HG03097 (cell line): ENCODE results near the gene C1QTNF7.

Experiments used
- ATAC-seq: cut with Tn5 transposase; IDR thresholded peaks from one replicate; pipeline ENCODE4 v1.9.1; 2021; ENCODE audit not compliant: unreplicated experiment, low FRiP score

C1QTNF7 gene

GRCh38 chr4:15451866-15452765, 24.3 kb downstream of the C1QTNF7 start:
- ATAC-seq: no peak

GRCh38 chr4:15455290-15455689, 27.5 kb downstream of the C1QTNF7 start:
- no peak for ATAC-seq

- ATAC-seq: peak; percentile 93
Observed at GRCh38 chr4:15457406-15458201, 29.8 kb downstream of the C1QTNF7 start.

- ATAC-seq: no peak
Observed at GRCh38 chr4:15458616-15459015, 30.8 kb downstream of the C1QTNF7 start.

GRCh38 chr4:15459706-15460105, 31.9 kb downstream of the C1QTNF7 start:
- no peak for ATAC-seq

GRCh38 chr4:15466596-15466995, 38.8 kb downstream of the C1QTNF7 start:
- ATAC-seq: no peak

- ATAC-seq: no peak
Observed at GRCh38 chr4:15469402-15470127, 41.7 kb downstream of the C1QTNF7 start, which contains the start of gene CC2D2A. TSS of gene CC2D2A (plus strand) at chr4:15469882. CDS start at chr4:15475933, 6,051 bp downstream.

GRCh38 chr4:15470128-15470475, 42.3 kb downstream of the C1QTNF7 start:
- no peak for ATAC-seq

- no peak for ATAC-seq
Observed at GRCh38 chr4:15476396-15476795, 48.6 kb downstream of the C1QTNF7 start.

GRCh38 chr4:15478724-15479088, 50.9 kb downstream of the C1QTNF7 start:
- ATAC-seq: no peak

GRCh38 chr4:15479089-15479912, 51.5 kb downstream of the C1QTNF7 start:
- ATAC-seq: no peak

GRCh38 chr4:15479913-15480185, 52.0 kb downstream of the C1QTNF7 start:
- ATAC-seq: no peak

GRCh38 chr4:15481961-15482745, 54.3 kb downstream of the C1QTNF7 start:
- ATAC-seq: no peak

GRCh38 chr4:15482842-15483241, 55.0 kb downstream of the C1QTNF7 start:
- ATAC-seq: no peak

- ATAC-seq: no peak
Observed at GRCh38 chr4:15488136-15488535, 60.3 kb downstream of the C1QTNF7 start.

GRCh38 chr4:15488658-15489470, 61.0 kb downstream of the C1QTNF7 start:
- ATAC-seq: no peak

- ATAC-seq: no peak
Observed at GRCh38 chr4:15489551-15489950, 61.7 kb downstream of the C1QTNF7 start.

GRCh38 chr4:15493411-15493810, 65.6 kb downstream of the C1QTNF7 start:
- ATAC-seq: no peak

GRCh38 chr4:15495621-15496020, 67.8 kb downstream of the C1QTNF7 start:
- no peak for ATAC-seq
